GM18517 (cell line): ENCODE results near the gene KYNU.
A peak's percentile ranks its signal among the peaks of the same experiment; 100 is the strongest.
"Not testable (repeated sequence)": the region's sequence is repeated elsewhere in the genome, so short reads cannot be mapped to it uniquely, and the experiment has no call there.

Experiments used
- ATAC-seq: cut with Tn5 transposase; IDR thresholded peaks from one replicate; pipeline ENCODE4 v1.9.1; 2021; ENCODE audit warnings: mild to moderate bottlenecking, moderate library complexity; ENCODE audit not compliant: unreplicated experiment

The KYNU gene

DNA sequence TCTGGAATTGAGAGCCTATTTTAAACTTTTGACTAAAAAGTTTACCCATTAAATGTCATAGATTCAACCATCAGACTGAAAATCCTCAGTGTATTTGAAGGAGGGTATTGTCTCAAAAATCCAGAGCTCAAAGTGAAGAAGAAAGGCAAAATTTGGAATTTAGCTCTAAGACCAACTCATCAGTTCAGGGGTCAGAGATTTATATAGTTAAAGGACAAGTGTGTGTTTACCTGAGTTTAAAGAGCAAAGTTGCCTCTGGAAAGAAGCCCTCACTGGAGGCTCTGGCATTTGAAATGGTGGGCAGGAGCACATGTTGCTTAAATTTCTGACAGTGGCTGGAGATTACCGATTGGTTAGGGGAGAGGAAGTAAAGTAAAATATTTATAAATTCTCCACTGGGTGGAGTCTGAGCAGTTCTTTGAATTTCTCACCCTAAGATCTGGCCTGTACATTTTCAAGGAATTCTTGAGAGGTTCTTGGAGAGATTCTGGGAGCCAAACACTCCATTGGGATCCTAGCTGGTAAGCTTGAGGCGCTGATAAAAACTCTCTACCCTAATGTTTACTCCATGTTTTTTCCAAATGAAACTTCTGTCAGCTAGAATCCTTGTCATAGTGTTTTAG is at the start of gene KYNU:
Gene KYNU, plus strand, starts transcription at position 449 of the 623 bp plus-strand sequence. CDS start 7,704 bp downstream, outside the sequence.
- ATAC-seq: peak; percentile 62

- ATAC-seq: no peak
Measured at GRCh38 chr2:142834021-142834420, 43.4 kb upstream of the KYNU start.

- ATAC-seq: no peak
Measured at GRCh38 chr2:142840436-142840835, 37.0 kb upstream of the KYNU start.

DNA sequence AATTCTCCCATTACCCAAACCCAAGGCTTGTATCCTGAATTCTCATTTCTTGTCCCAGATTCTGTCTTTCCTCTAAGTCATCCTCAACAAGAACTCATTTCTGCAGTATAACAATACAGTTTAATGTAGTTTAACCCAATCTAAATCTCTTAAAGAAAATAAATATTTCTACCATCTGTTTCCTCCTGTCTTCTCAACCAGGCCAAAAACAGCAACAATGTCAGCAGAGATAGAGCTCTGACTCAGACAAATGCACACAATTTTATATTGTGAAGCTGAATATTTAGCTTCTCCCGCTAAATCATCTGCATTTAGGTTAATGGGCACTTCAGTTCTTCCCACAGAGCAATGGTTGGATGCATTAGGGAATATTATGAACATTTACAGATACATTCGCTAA is 35.7 kb upstream of the KYNU start:
- no peak for ATAC-seq

GRCh38 chr2:142842369-142842768 is 35.1 kb upstream of the KYNU start:
- no peak for ATAC-seq

- ATAC-seq: no peak
Measured at GRCh38 chr2:142843731-142844130, 33.7 kb upstream of the KYNU start.

DNA sequence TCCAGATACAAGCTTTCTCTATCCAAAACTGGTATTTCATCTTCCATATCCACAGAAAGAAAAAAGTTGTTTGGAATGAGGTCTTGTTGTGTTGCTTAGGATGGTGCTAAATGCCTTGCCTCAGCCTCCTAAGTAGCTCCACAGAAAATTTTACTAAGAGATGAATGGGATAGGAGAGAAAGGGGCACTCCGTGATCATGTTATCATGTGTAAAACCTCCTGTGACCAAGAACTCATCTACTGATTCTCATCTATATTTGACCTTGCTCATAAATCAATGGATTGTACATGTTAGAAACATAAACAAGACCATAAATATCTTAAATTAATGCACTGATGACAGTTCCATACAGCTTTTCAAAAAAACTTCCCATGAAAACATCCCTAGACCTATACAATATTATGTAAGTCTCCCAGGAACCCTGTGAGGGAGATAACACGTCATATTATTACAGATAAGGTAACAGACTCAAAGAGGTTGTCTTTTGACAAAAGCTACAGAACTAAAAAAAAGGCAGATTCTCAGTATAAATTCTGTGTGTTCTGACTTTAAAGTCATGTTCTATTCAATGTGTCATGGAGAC is 29.3 kb upstream of the KYNU start:
- ATAC-seq: no peak

DNA sequence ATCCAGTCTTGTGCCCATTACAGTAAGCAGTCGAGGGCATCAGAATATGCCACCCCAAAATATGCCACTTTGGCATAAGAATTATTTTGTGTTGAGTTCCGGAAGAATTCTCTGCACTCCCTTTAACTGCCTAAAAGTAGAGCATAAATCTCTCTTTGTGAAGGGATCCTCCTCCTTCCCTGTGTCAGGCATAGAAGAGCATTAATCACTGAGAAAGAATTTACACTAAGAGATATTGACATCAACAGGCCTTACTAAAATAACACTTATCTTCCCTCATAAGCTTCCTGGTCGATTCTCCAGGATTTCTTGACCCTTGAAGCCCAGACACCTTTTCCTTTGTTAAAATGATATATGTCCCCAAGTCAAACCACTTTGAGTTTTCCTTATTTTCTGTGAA is 27.6 kb upstream of the KYNU start:
- no peak for ATAC-seq

DNA sequence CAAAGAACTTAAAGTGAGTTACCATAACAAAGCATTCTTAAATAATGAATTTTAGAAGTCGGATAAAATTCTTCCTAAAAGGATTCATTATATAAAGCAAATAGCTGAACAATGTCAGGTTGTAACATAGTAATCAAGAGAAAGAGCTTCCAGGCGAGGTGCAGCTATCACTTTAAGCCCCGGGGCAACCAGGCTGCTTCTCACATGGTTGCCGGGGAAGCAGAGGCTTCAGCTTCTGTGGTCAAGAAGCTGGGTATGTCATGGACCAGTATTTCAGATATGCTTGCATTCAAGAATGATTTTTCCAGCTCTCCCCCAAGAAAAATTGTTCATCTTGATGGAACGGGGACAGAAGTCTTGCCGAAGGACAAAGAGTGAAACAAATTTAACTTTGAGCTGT is 23.6 kb upstream of the KYNU start:
- ATAC-seq: no peak

DNA sequence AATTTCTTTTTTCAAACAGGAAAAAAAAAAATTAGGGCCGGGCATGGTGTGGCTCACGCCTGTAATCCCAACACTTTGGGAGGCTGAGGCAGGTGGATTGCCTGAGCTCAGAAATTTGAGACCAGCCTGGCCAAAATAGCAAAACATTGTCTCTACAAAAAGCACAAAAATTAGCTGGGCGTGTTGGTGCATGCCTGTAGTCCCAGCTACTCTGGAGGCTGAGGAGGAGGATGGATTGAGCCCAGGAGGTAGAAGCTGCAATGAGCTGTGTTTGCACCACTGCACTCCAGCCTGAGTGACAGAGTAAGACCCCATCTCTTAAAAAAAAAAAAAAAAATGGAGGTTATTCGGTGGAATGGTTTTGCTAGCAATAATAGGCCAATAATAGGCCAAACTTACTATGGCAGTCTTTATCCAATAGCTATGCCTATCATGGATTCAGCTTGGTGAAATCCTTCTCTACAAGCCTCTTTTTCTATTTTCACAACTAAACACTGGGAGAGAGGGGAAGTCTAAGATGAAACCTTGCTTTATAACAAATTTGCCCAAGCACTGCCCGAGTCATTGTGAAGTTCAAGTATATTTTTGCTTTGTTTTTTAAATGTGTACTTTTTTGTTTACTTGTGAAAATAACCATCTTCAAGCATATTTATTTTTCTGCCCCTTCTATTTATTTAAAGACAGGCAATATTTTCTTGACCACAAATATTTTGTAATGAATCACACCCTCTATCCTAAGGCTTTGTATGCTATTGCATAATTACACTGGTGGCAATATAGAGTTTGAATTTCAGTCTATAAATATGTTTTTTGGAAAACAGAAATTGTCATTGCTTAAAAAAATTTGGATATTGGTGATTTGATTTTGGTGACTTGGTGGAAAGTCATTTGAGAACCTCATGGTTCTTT is 20.0 kb upstream of the KYNU start:
- ATAC-seq: no peak

DNA sequence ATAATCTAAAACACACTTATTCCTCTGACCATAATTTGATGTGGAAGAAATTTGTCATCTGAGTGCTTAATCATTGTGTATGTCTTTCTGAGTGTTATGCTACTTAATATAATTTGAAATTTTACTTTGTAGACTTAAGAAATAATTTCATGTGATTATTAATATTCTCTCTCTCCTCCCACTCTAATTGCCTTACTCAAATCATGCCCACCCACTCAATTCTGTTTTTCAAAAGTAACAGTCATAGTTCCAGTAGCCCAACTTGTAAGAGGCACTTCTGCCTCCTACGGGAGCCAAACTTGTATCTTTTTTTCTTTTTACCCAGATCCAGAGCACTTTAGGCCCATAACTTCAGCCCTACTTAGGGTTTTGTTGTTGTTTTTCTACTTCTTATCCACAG is 18.5 kb upstream of the KYNU start:
- ATAC-seq: no peak

DNA sequence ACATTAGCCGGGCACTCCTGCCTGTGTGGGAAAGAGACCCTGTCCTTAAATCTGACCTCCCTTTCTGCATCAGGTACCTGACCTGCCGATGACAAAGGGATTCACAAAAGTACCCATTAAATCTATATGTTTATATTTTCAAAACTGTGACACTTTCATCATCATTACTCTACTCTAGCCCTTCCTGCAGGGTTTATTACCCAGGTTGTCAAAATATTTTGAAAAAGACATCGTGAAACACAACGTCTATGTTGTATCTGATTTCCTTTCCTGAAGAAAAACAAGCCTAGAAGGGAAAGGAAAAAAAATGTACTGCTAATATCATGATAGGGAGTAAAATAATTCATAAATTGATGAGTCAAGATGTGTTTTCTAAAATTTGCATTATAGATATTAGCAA is 15.2 kb upstream of the KYNU start:
- no peak for ATAC-seq

- no peak for ATAC-seq
Measured at GRCh38 chr2:142862847-142863246, 14.6 kb upstream of the KYNU start.

DNA sequence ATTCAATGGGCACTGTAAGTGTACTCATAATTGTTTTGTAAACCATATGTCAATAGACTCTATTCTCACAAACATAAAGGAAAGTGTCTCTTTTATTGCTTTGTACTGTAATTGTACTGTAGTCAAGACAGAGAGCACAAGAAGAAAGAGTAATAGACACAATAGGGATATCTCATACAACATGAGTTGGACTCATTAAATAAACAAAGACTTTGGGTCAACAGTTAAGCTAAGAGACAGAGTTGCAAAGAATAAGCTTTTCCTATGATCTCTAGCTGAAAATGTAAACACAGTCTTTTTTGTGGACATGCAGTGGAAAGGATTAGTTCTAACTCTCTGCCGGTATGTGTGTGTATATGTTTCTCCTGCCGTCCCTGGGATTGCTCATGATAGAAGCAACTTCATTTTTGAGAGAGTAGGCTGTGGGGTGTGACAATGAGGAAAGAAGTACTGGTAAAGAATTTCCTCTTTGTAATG is 13.9 kb upstream of the KYNU start:
- no peak for ATAC-seq

DNA sequence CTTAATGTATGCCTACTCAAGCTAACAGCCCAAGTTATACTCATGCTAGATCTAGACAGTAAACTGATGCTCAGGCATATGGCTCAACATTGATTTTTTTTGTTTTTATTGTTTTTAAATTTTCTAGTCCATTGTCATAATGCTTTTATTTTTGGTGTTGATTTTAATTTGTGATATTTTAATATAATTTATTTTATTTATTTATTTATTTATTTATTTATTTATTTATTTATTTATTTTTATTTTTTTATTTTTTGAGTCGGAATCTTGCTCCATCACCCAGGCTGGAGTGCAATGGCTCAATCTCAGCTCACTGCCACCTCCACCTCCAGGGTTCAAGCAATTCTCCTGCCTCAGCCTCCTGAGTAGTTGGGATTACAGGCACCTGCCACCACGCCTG is 12.9 kb upstream of the KYNU start:
- not testable (repeated sequence) for ATAC-seq

DNA sequence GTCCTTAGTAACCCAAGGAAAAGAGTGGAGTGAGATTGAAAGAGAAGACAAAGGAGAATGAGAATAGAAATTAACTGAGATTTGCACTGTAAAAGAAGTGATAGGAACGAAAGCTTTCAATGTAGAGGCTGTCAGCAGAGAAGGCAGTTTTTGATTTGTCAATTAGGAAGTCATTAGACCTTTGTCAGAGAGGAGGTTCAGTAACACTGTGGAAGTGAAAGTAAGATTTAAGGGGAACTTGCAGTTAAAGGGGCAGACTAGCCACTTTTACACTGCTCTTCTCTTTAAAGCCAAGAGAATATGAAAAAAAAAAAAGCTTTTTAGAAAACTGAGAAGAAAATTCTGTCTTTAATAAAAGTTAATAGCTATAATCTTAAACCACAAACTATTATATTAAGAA is 11.5 kb upstream of the KYNU start:
- ATAC-seq: peak; percentile 92

GRCh38 chr2:142866426-142866825 is 11.0 kb upstream of the KYNU start:
- peak; percentile 16 for ATAC-seq

GRCh38 chr2:142867136-142867535 is 10.3 kb upstream of the KYNU start:
- ATAC-seq: no peak

- ATAC-seq: no peak
Measured at GRCh38 chr2:142868229-142868762, 9.2 kb upstream of the KYNU start.

DNA sequence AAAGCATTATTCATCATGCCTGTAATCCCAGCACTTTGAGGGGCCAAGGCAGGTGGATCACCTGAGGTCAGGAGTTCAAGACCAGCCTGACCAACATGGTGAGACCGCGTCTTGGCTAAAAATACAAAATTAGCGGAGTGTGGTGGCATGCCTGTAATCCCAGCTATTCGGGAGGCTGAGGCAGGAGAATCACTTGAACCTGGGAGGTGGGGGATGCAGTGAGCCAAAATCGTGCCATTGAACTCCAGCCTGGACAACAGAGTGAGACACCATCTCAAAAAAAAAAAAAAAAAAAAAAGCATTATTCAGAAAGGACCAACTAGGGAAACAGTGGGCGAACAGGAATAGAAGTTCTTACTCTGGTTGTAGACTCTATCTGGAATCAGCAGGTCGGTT is 8.4 kb upstream of the KYNU start:
- ATAC-seq: not testable (repeated sequence)

DNA sequence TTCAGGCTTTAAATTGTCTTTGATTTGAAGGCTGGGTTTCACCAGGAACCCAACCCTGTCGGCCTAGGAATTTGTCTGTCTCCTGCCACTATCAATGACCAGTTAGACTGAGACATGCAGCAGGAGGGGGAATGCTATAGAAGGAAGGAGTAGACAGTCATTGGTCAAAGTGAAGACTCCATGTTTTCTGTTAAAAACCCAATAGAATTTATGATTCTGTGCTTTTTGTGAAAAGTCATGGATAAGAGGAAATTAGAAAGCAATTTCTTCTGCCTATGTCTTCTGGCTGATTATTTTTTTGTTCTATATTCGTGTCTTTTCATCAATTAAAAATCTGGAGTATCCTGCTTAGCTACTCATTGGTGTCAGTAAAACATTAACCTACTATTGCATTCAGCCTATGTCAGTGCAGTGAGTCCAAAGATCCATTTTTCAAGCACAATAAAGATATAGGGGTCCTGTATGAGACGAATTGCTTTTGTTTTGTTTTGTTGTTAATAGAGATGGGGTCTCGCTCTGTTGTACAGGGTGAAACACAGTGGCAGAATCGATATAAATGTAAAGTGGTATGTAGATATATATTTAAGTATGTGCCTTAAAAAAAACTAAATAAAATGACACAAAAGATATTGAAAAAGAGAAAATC is 7.9 kb upstream of the KYNU start:
- no peak for ATAC-seq
